ENCODE measurements around the gene PSD2.

DNA sequence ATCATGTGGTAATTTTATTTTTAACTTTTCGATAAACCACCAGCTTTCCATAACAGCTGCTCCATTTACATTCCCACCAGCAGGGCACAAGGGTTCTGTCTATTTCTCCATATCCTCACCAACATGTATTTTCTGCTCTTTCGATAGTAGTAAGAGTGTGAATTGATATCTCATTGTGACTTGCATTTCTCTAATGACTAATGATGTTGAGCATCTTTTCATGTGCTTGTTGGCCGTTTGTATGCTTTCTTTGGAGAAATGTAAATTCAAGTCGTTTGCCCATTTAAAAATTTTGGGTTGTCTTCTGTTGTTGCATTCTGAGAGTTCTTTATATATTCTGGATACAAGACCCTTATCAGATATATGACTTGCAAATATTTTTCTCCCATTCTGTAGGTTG, 45.9 kb downstream of the PSD2 start:
- TF ChIP-seq, protein P1, sequence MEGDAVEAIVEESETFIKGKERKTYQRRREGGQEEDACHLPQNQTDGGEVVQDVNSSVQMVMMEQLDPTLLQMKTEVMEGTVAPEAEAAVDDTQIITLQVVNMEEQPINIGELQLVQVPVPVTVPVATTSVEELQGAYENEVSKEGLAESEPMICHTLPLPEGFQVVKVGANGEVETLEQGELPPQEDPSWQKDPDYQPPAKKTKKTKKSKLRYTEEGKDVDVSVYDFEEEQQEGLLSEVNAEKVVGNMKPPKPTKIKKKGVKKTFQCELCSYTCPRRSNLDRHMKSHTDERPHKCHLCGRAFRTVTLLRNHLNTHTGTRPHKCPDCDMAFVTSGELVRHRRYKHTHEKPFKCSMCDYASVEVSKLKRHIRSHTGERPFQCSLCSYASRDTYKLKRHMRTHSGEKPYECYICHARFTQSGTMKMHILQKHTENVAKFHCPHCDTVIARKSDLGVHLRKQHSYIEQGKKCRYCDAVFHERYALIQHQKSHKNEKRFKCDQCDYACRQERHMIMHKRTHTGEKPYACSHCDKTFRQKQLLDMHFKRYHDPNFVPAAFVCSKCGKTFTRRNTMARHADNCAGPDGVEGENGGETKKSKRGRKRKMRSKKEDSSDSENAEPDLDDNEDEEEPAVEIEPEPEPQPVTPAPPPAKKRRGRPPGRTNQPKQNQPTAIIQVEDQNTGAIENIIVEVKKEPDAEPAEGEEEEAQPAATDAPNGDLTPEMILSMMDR (IDR thresholded peaks at IDR 0.05 in 2 of 3, conservative IDR thresholded peaks at IDR 0.05 in 1 of 3; ENCODE audit: control insufficient read depth in 2 of 3, extremely low read depth in 1 of 3, insufficient read depth in 1 of 3, low read depth in 3 of 3, low read length in 3 of 3): no peak
- TF ChIP-seq MEF2B (IDR thresholded peaks at IDR 0.05; ENCODE audit: partially characterized antibody, poor library complexity, severe bottlenecking) (no peak), HDAC6 (IDR thresholded peaks at IDR 0.05; ENCODE audit: unreplicated experiment) (no peak), TCF7 (IDR thresholded peaks at IDR 0.05; ENCODE audit: borderline replicate concordance) (no peak), SMC3 (IDR thresholded peaks at IDR 0.05; ENCODE audit: borderline replicate concordance, low read length) (no peak)

Measured in GM12878 (cell line).